Measurements from ENCODE around the gene GOLGB1. TPM values are rescaled to one million over a fixed set of nuclear protein-coding genes. Genes with fewer than 3 reads are reported as not detected.

The GOLGB1 gene
- total RNA-seq, 1 donor from 2014 or later = 65.0 TPM

- H3K4me1 Mint-ChIP-seq (ENCODE audit: low read depth) = no peaks in the 10 kb centered on the region
- peaks cover 23% of the 10 kb centered on the region for H3K9me3 Mint-ChIP-seq (ENCODE audit: low read depth)
- TF ChIP-seq CTCF (IDR thresholded peaks at IDR 0.05) = no peak
- no peak for DNase-seq (ENCODE audit: low spot score)
- H3K27ac Mint-ChIP-seq (ENCODE audit: unreplicated experiment) = no peak overlapping the region
- no peaks in the 10 kb centered on the region for H3K27me3 Mint-ChIP-seq (ENCODE audit: low read depth)
- H3K36me3 Mint-ChIP-seq (ENCODE audit: low read depth) = peaks cover 49% of the 10 kb centered on the region
- no peak overlapping the region for H3K4me3 Mint-ChIP-seq (ENCODE audit: unreplicated experiment)
These were observed 67.7 kb downstream of the GOLGB1 start for GRCh38 chr3:121681792-121682191.

GRCh38 chr3:121677141-121677540 lies 72.4 kb downstream of the GOLGB1 start:
- no peak overlapping the region for H3K27ac Mint-ChIP-seq (ENCODE audit: unreplicated experiment)
- no peaks in the 10 kb centered on the region for H3K4me1 Mint-ChIP-seq (ENCODE audit: low read depth)
- no peaks in the 10 kb centered on the region for H3K27me3 Mint-ChIP-seq (ENCODE audit: low read depth)
- H3K9me3 Mint-ChIP-seq (ENCODE audit: low read depth) = no peaks in the 10 kb centered on the region
- no peak for DNase-seq (ENCODE audit: low spot score)
- H3K4me3 Mint-ChIP-seq (ENCODE audit: unreplicated experiment) = no peak overlapping the region
- TF ChIP-seq CTCF (IDR thresholded peaks at IDR 0.05) = no peak
- peaks cover 46% of the 10 kb centered on the region for H3K36me3 Mint-ChIP-seq (ENCODE audit: low read depth)

- H3K27me3 Mint-ChIP-seq (ENCODE audit: low read depth) = no peaks in the 10 kb centered on the region
- H3K27ac Mint-ChIP-seq (ENCODE audit: unreplicated experiment) = no peak overlapping the region
- no peaks in the 10 kb centered on the region for H3K9me3 Mint-ChIP-seq (ENCODE audit: low read depth)
- no peak overlapping the region for H3K4me3 Mint-ChIP-seq (ENCODE audit: unreplicated experiment)
- peaks cover 50% of the 10 kb centered on the region for H3K36me3 Mint-ChIP-seq (ENCODE audit: low read depth)
- H3K4me1 Mint-ChIP-seq (ENCODE audit: low read depth) = no peaks in the 10 kb centered on the region
- no peak for TF ChIP-seq CTCF (IDR thresholded peaks at IDR 0.05)
- no peak for DNase-seq (ENCODE audit: low spot score)
These were observed 78.9 kb downstream of the GOLGB1 start for GRCh38 chr3:121670676-121671075.

- Mint-ChIP-seq H3K4me1 (ENCODE audit: low read depth) (no peaks in the 10 kb centered on the region), H3K27ac (ENCODE audit: unreplicated experiment) (no peak overlapping the region), H3K9me3 (ENCODE audit: low read depth) (no peaks in the 10 kb centered on the region), H3K4me3 (ENCODE audit: unreplicated experiment) (no peak overlapping the region), H3K36me3 (ENCODE audit: low read depth) (peaks cover 63% of the 10 kb centered on the region), H3K27me3 (ENCODE audit: low read depth) (no peaks in the 10 kb centered on the region)
- DNase-seq (ENCODE audit: low spot score) = no peak
- TF ChIP-seq CTCF (IDR thresholded peaks at IDR 0.05) = no peak
These were observed 82.2 kb downstream of the GOLGB1 start for GRCh38 chr3:121667333-121667732.

GRCh38 chr3:121665488-121665887 lies 84.1 kb downstream of the GOLGB1 start:
- H3K36me3 Mint-ChIP-seq (ENCODE audit: low read depth) = peaks cover 54% of the 10 kb centered on the region
- H3K27me3 Mint-ChIP-seq (ENCODE audit: low read depth) = no peaks in the 10 kb centered on the region
- H3K9me3 Mint-ChIP-seq (ENCODE audit: low read depth) = no peaks in the 10 kb centered on the region
- H3K4me3 Mint-ChIP-seq (ENCODE audit: unreplicated experiment) = no peak overlapping the region
- TF ChIP-seq CTCF (IDR thresholded peaks at IDR 0.05) = no peak
- DNase-seq (ENCODE audit: low spot score) = no peak
- H3K4me1 Mint-ChIP-seq (ENCODE audit: low read depth) = peaks cover 4% of the 10 kb centered on the region
- no peak overlapping the region for H3K27ac Mint-ChIP-seq (ENCODE audit: unreplicated experiment)
